Common myeloid progenitor, CD34-positive (primary cell): ENCODE data around the gene SYNPR. TPM values are rescaled to one million over a fixed set of nuclear protein-coding genes. Genes with fewer than 3 reads are reported as not detected.

Experiments used
- CTCF ChIA-PET: fragments of 350-600 bp; sonication (Branson Sonifier 250); formaldehyde crosslinking; loops from one replicate; lab custom pipeline; 2021; ENCODE audit warnings: antibody characterized with exemption; lab: Charles Lee
- POLR2A ChIA-PET: fragments of 350-600 bp; sonication (Branson Sonifier 250); formaldehyde crosslinking; loops from one replicate; lab custom pipeline; 2021; ENCODE audit warnings: antibody characterized with exemption; lab: Charles Lee
- DNase-seq, 3 donors: peaks; one replicate each; pipeline versions ENCODE4 v3.0.0 to v3.0.0-alpha.2; 2013
- H3K27ac ChIP-seq, 2 experiments: 1 replicate in 1 of 2; 2 replicates in 1 of 2; pipeline ENCODE4 v1.7.0; 2013; ENCODE audit warnings: inconsistent platforms in 2 of 2, low read length in 2 of 2, mild to moderate bottlenecking in 2 of 2, low read depth in 1 of 2, moderate library complexity in 1 of 2; ENCODE audit not compliant: severe bottlenecking in 2 of 2, insufficient read depth in 1 of 2, poor library complexity in 1 of 2
- H3K27me3 ChIP-seq, 5 experiments: replicated peaks in 2 of 5; 1 replicate in 3 of 5; 2 replicates in 2 of 5; pipeline versions ENCODE4 v1.6.1 to v1.7.0; 2013; ENCODE audit warnings: low read length in 4 of 5, mild to moderate bottlenecking in 2 of 5, moderate library complexity in 2 of 5, inconsistent platforms in 1 of 5; ENCODE audit not compliant: insufficient read depth in 5 of 5, control insufficient read depth in 4 of 5
- H3K36me3 ChIP-seq, 4 experiments: 1 replicate in 2 of 4; 2 replicates in 2 of 4; pipeline versions ENCODE4 v1.6.1 to v1.7.0; 2013; ENCODE audit warnings: low read length in 3 of 4, control low read depth in 1 of 4, mild to moderate bottlenecking in 1 of 4; ENCODE audit not compliant: control insufficient read depth in 4 of 4, insufficient read depth in 4 of 4
- H3K4me1 ChIP-seq, 4 experiments: 1 replicate in 3 of 4; 2 replicates in 1 of 4; pipeline versions ENCODE4 v1.6.1 to v1.7.1; 2013; ENCODE audit warnings: low read length in 3 of 4, mild to moderate bottlenecking in 3 of 4, control low read depth in 1 of 4, inconsistent platforms in 1 of 4, moderate library complexity in 1 of 4; ENCODE audit not compliant: control insufficient read depth in 4 of 4, insufficient read depth in 4 of 4; ENCODE audit errors: control extremely low read depth in 1 of 4
- H3K4me3 ChIP-seq, 7 experiments: 1 replicate in 4 of 7; 2 replicates in 3 of 7; pipeline versions ENCODE4 v1.5.1 to v1.7.0; 2013; ENCODE audit warnings: mild to moderate bottlenecking in 7 of 7, low read length in 6 of 7, moderate library complexity in 6 of 7, inconsistent platforms in 2 of 7, low read depth in 2 of 7, control low read depth in 1 of 7; ENCODE audit not compliant: insufficient read depth in 4 of 7, control insufficient read depth in 1 of 7; ENCODE audit errors: extremely low read depth in 1 of 7
- H3K9me3 ChIP-seq, 5 experiments: 1 replicate in 4 of 5; 2 replicates in 1 of 5; pipeline versions ENCODE4 v1.6.1 to v1.7.1; 2013; ENCODE audit warnings: low read length in 4 of 5, mild to moderate bottlenecking in 2 of 5, inconsistent platforms in 1 of 5, low read depth in 1 of 5, moderate library complexity in 1 of 5; ENCODE audit not compliant: control insufficient read depth in 4 of 5, insufficient read depth in 2 of 5; ENCODE audit errors: control extremely low read depth in 1 of 5
- WGBS: methylation state at CpG from one replicate; pipeline ENCODE4 v1.1.5; 2013; ENCODE audit not compliant: insufficient coverage; 5-methylcytosine and 5-hydroxymethylcytosine counted together
- polyA plus RNA-seq: library from polyadenylated mRNA; unstranded; fragments of 120-200 nt; gene quantifications from one replicate; pipeline ENCODE4 v1.2.1, GENCODE V29; 2013

Gene SYNPR
- not detected for polyA plus RNA-seq

DNA sequence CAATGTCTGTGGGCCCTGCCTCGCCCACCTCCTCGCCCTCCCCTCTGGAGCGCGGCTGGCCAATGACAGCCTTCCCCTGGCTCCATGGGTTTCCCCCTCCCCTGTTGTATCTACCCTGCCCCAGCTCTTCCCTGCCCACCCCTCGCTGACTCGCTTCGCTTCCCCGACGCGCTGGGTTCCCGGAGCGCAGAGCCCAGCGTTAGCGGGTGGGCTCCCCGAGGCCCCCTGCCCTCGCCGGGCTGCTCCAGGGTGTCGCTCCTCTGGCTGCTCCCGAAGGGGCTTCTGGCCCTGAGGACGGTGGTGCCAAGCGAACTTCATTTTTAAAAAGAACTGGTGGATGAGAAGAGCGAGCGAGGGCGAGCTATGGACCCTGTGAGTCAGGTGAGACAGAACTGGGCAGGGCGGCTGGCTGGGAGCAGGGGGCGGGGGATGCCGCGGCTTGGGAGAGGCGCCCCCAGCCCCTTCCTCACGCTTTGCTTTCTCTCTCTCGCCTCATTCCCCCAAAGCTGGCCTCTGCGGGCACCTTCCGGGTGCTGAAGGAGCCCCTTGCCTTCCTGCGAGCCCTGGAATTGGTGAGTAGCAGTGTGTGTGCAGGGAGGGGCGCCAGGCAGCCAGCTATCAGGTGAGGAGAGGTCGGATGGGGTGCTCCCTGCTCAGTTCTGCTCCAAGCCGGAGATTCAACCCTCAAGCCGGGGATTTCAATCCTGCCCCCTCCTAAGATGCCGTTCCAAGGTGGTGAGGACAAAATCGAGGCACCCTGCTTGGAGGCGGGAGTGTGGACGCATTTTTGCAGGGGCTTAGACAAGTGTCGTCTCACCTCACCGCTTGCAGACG is at the start of gene SYNPR:
Gene SYNPR (plus strand): TSS at position 138 of the 834 bp plus-strand sequence.
- no peak within 1 kb of the TSS for H3K4me3 ChIP-seq
- H3K4me1 ChIP-seq, result no peaks in the 10 kb centered on the region
- H3K27ac ChIP-seq, result no peak within 1 kb of the TSS

DNA sequence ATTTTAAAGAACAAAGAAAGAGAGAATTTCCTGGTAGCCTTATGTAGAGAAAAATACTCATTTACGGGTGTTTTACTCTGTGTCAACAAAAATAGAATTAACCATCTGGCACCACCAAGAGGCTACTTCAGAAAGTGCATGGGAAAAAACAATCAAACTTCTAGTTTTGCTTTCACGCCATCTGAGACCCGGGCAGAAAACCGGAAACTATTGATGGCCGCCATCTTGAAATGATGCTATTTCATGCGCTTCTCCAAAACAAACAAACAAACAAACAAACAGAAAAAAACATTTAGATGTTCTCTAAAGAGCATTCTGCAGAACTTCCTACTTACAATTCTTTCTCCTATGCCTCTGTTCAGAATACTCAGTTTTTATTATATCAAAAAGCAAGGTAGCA is 49.4 kb upstream of the SYNPR start:
- H3K27me3 ChIP-seq, result no peaks in the 10 kb centered on the region
- no peak overlapping the region for H3K4me3 ChIP-seq
- H3K36me3 ChIP-seq, result no peaks in the 10 kb centered on the region
- H3K4me1 ChIP-seq, result no peaks in the 10 kb centered on the region
- peak; percentile 23 to 41 (median 32) for DNase-seq
- WGBS, result 27% methylated on average over 5 of the region's 6 CpGs
- no peak overlapping the region for H3K27ac ChIP-seq
- no peaks in the 10 kb centered on the region for H3K9me3 ChIP-seq
- POLR2A ChIA-PET, result no interaction called here
- CTCF ChIA-PET, result interaction anchor here (1.0 kb wide), 1 partner anchor 625 kb away, joined by 5 read pairs; no protein-coding TSS in a partner anchor

More for the DNA sequence above, at the start of gene SYNPR:
- no peaks in the 10 kb centered on the region for H3K36me3 ChIP-seq
- ChIA-PET POLR2A (no interaction called here), CTCF (interaction anchor here (0.9 kb wide), 1 partner anchor 15 kb away, joined by 3 read pairs; no protein-coding TSS in a partner anchor)
- H3K27me3 ChIP-seq, result peaks cover 7 to 58% (median 31%) of the 10 kb centered on the region in 5 experiments
- DNase-seq, result no peak
- WGBS, result 4% methylated on average over 35 of the region's 45 CpGs
- no peaks in the 10 kb centered on the region for H3K9me3 ChIP-seq

DNA sequence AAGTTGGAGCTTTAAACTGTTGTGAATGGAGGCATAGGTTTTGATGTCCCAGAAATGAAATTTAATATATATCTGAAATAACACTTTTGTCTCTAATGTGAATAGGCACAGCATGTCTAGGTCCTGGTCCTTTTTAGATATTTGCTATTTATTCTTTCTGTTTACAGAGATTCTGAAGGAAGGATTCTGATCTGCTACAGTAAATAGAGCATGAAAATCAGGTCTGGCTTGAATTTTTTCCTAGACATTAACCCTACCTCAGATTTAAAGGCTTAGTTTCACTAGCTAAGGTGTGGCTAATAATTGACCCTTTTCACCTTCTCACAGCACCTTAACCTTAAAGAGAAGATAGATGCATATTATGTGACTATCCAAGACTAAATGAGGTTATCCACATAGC is 48.0 kb upstream of the SYNPR start:
- Histone ChIP-seq H3K36me3 (no peaks in the 10 kb centered on the region), H3K9me3 (no peaks in the 10 kb centered on the region), H3K27me3 (no peaks in the 10 kb centered on the region), H3K27ac (no peak overlapping the region), H3K4me1 (no peaks in the 10 kb centered on the region), H3K4me3 (no peak overlapping the region)
- ChIA-PET POLR2A (no interaction called here), CTCF (no interaction called here)
- no peak for DNase-seq

DNA sequence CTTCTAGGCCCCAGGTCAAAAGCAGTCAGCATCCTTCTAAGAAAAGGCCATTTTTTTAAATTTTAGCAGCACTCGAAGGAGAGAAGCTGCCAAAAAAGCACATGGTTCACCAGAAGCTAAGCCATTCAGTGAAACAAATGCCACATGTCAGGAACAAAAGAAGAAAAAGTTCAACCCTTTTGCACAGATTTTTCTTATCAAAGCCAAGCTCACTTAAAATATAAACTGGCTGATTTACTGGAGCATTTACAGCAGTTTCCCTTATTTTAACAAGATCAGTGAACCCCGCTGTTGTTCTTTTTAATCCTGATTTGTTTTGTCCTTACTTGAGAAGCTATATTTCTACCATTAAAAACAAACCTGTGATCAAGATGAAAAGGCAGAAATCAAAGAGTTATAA is 46.5 kb upstream of the SYNPR start:
- Histone ChIP-seq H3K9me3 (no peaks in the 10 kb centered on the region), H3K4me3 (no peak overlapping the region), H3K27ac (no peak overlapping the region), H3K4me1 (no peaks in the 10 kb centered on the region), H3K27me3 (no peaks in the 10 kb centered on the region), H3K36me3 (no peaks in the 10 kb centered on the region)
- no peak for DNase-seq
- POLR2A ChIA-PET, result no interaction called here
- CTCF ChIA-PET, result no interaction called here
- WGBS, result 80% methylated on average over 1 of the region's 2 CpGs

DNA sequence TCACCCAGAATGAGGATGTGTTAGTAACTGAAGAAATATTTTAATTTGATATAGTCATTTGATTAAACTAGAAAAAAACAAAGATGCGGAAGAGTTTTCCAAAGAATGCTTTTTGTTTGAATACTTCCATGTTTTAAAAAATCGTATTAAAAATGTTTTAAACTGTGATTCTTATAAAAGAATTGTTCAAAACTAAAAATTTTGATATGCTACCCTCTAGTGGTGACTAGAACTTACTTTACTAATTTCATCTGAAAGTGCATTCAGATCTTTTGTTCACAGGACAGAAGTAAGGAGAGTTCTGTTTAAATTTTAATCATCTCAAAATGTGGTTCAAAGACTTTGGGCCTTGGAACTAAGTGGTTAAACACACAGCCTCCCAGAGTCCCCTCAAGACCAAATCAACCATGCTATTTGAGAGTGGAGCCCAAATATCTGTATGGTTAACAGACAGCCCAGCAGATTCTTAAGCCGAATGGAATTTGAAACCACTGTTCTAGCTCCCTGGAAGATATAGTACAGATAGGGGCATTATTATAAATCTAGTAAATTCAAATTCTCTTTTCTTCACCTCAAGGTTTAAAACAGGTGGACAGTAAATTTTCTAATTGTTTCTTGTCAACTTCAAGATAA is 45.2 kb upstream of the SYNPR start:
- Histone ChIP-seq H3K36me3 (no peaks in the 10 kb centered on the region), H3K27ac (no peak overlapping the region), H3K4me3 (no peak overlapping the region), H3K27me3 (peaks cover 0 to 2% (median 0%) of the 10 kb centered on the region in 5 experiments), H3K4me1 (no peaks in the 10 kb centered on the region), H3K9me3 (no peaks in the 10 kb centered on the region)
- CTCF ChIA-PET, result no interaction called here
- POLR2A ChIA-PET, result no interaction called here
- DNase-seq, result peak in 1 of 3 donors; percentile 1
- WGBS, result no CpG with 5 or more reads among the region's 3 CpGs

DNA sequence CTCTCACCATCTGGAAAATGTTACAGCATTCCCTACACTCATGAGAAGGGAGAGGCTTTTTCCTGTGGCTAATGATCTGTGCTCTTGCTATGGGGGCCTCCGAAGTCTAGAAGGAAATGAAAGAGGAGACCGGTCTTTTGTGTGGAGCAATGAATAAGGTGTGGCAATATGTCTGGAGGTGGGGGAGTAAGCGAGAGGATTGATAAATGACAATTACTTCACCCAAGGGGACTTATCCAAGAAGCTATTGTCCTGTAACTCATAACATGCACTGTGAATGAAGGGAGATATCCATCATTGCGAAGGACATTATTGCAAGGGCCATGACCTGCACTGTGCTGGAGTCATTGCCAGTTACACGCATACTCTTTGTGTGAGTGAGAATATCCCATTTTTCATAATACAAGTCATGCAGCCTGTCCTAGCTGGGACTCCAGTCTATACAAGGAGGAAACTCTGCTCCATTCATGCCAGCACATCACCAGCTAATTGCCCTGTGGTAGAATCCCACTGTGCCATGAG is 37.7 kb upstream of the SYNPR start:
- CTCF ChIA-PET, result no interaction called here
- no peaks in the 10 kb centered on the region for H3K36me3 ChIP-seq
- no peak overlapping the region for H3K27ac ChIP-seq
- H3K27me3 ChIP-seq, result peaks cover 0 to 4% (median 0%) of the 10 kb centered on the region in 5 experiments
- POLR2A ChIA-PET, result no interaction called here
- no peak for DNase-seq
- 100% methylated on average over 1 of the region's 5 CpGs for WGBS
- H3K4me1 ChIP-seq, result no peaks in the 10 kb centered on the region
- H3K9me3 ChIP-seq, result no peaks in the 10 kb centered on the region
- H3K4me3 ChIP-seq, result no peak overlapping the region

DNA sequence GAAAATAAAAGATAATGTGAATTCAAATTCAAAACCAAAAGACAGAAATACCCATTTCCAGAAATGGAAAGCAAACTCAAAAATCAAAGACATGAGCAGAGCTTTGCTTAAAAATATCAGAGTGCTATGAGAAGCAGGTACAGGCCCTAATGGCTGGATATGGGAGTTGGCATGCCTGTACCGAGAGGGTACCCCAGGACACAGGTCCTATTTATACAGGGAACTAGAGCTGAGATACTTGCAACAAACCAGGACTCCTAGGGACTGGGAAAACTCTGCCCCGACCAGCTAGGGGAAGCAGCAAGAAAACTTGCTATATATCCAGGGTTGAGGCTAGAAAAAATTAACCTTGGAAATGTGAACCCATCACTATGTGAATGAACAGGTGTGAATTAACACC is 36.0 kb upstream of the SYNPR start:
- H3K9me3 ChIP-seq, result no peaks in the 10 kb centered on the region
- POLR2A ChIA-PET, result no interaction called here
- WGBS, result 83% methylated on average over 2 of the region's 2 CpGs
- CTCF ChIA-PET, result no interaction called here
- peaks cover 0 to 4% (median 0%) of the 10 kb centered on the region in 5 experiments for H3K27me3 ChIP-seq
- no peak overlapping the region for H3K4me3 ChIP-seq
- no peak for DNase-seq
- H3K27ac ChIP-seq, result no peak overlapping the region
- H3K4me1 ChIP-seq, result no peaks in the 10 kb centered on the region
- no peaks in the 10 kb centered on the region for H3K36me3 ChIP-seq
